GM12801 (cell line): ENCODE measurements around the gene PRDM2.

Experiments used
- CTCF ChIP-seq: IDR thresholded peaks from one replicate; pipeline ENCODE4 v1.5.1; 2011; ENCODE audit warnings: control low read depth; ENCODE audit not compliant: insufficient read length; ENCODE audit errors: extremely low read depth

PRDM2 gene

GRCh38 chr1:13801655-13802486 lies 101.9 kb downstream of the PRDM2 start:
- TF ChIP-seq CTCF = no peak

GRCh38 chr1:13802782-13803545 lies 103.0 kb downstream of the PRDM2 start:
- TF ChIP-seq CTCF = no peak

GRCh38 chr1:13803546-13804239 lies 103.7 kb downstream of the PRDM2 start:
- TF ChIP-seq CTCF = no peak

GRCh38 chr1:13804240-13804633 lies 104.2 kb downstream of the PRDM2 start:
- TF ChIP-seq CTCF = no peak

- no peak for TF ChIP-seq CTCF
Observed at GRCh38 chr1:13805431-13805830, 105.4 kb downstream of the PRDM2 start.

- TF ChIP-seq CTCF = no peak
Observed at GRCh38 chr1:13806108-13806507, 106.1 kb downstream of the PRDM2 start.

GRCh38 chr1:13807209-13807608 lies 107.2 kb downstream of the PRDM2 start:
- TF ChIP-seq CTCF = no peak
